BJ (cell line): ENCODE measurements around the gene DGKZ. TPM values are rescaled to one million over a fixed set of nuclear protein-coding genes. Genes with fewer than 3 reads are reported as not detected.
"Not testable (repeated sequence)": the region's sequence is repeated elsewhere in the genome, so short reads cannot be mapped to it uniquely, and the experiment has no call there.

Experiments used
- CTCF ChIA-PET: fragments of 350-600 bp; formaldehyde crosslinking; extraction: SDS; loops from one replicate; lab custom pipeline; 2021; ENCODE audit warnings: antibody characterized with exemption, inconsistent platforms; lab: Yijun Ruan, JAX
- POLR2A ChIA-PET: fragments of 300-600 bp; sonication (Branson Sonifier 250); formaldehyde crosslinking; extraction: SDS; loops from one replicate; lab custom pipeline; 2021; ENCODE audit warnings: antibody characterized with exemption; lab: Charles Lee
- DNase-seq: peaks from one replicate; pipeline ENCODE4 v3.0.0-alpha.2; 2011; ENCODE audit warnings: low read depth
- H3K27me3 ChIP-seq: 2 replicates; pipeline ENCODE4 v1.6.0; 2011; ENCODE audit warnings: low read length; ENCODE audit not compliant: control insufficient read depth, insufficient read depth
- H3K36me3 ChIP-seq: 2 replicates; pipeline ENCODE4 v1.5.1; 2011; ENCODE audit warnings: low read length; ENCODE audit not compliant: control insufficient read depth, insufficient read depth
- H3K4me3 ChIP-seq: 2 replicates; pipeline ENCODE4 v1.5.1; 2011; ENCODE audit warnings: low read depth, mild to moderate bottlenecking, control low read depth, low read length
- CTCF ChIP-seq: IDR thresholded peaks from 2 replicates; pipeline ENCODE4 v1.5.1; 2011; ENCODE audit warnings: low read depth, mild to moderate bottlenecking, control low read depth, inconsistent platforms, low read length, moderate library complexity; ENCODE audit not compliant: insufficient read depth
- polyA plus RNA-seq: library from polyadenylated mRNA; depleted of rRNA; stranded (reverse); fragments of >200 nt; gene quantifications from 2 replicates; pipeline ENCODE4 v1.2.3, GENCODE V29; 2011

Gene DGKZ
- polyA plus RNA-seq, 1 experiment: 31.7 TPM

- H3K27me3 ChIP-seq: no peaks in the 10 kb centered on the region
- ChIA-PET POLR2A (no interaction called here), CTCF (interaction anchor here (1.2 to 3.0 kb wide), 2 partner anchors 11 to 25 kb away, joined by 4 to 10 read pairs; partner anchors contain the start of gene CREB3L1)
- H3K36me3 ChIP-seq: peaks cover 27% of the 10 kb centered on the region
- no peak overlapping the region for H3K4me3 ChIP-seq
- no peak for DNase-seq
- no peak for TF ChIP-seq CTCF
These were observed 44.4 kb upstream of the DGKZ start for GRCh38 chr11:46302866-46303265.

GRCh38 chr11:46304036-46304435, 43.2 kb upstream of the DGKZ start:
- peaks cover 32% of the 10 kb centered on the region for H3K36me3 ChIP-seq
- H3K27me3 ChIP-seq, DNase-seq, H3K4me3 ChIP-seq, POLR2A ChIA-PET: not testable (repeated sequence)
- CTCF ChIA-PET: interaction anchor here (0.7 to 18.7 kb wide), 4 partner anchors 10 to 65 kb away, joined by 3 to 341 read pairs (median 8); no protein-coding TSS in a partner anchor

- DNase-seq: no peak
- no peak for TF ChIP-seq CTCF
- CTCF ChIA-PET: interaction anchor here (0.7 to 18.7 kb wide), 5 partner anchors 9 to 66 kb away, joined by 3 to 341 read pairs (median 5); no protein-coding TSS in a partner anchor
- Histone ChIP-seq H3K36me3 (peaks cover 37% of the 10 kb centered on the region), H3K27me3 (no peaks in the 10 kb centered on the region), H3K4me3 (no peak overlapping the region)
- POLR2A ChIA-PET: no interaction called here
These were observed 42.6 kb upstream of the DGKZ start for GRCh38 chr11:46304605-46305179.

- ChIA-PET POLR2A (no interaction called here), CTCF (interaction anchor here (0.8 to 18.7 kb wide), 4 partner anchors 10 to 66 kb away, joined by 3 to 341 read pairs (median 62); partner anchors contain the start of gene CREB3L1)
- Histone ChIP-seq H3K4me3 (no peak overlapping the region), H3K27me3 (no peaks in the 10 kb centered on the region), H3K36me3 (peaks cover 34% of the 10 kb centered on the region)
- TF ChIP-seq CTCF: no peak
- DNase-seq: no peak
These were observed 42.0 kb upstream of the DGKZ start for GRCh38 chr11:46305295-46305694.

GRCh38 chr11:46306296-46306853, 40.9 kb upstream of the DGKZ start:
- POLR2A ChIA-PET: interaction anchor here (0.7 kb wide), 1 partner anchor 63 kb away, joined by 3 read pairs; no protein-coding TSS in a partner anchor
- peaks cover 42% of the 10 kb centered on the region for H3K36me3 ChIP-seq
- TF ChIP-seq CTCF: no peak

More at GRCh38 chr11:46306296-46306853, 40.9 kb upstream of the DGKZ start:
- Histone ChIP-seq H3K27me3 (no peaks in the 10 kb centered on the region), H3K4me3 (no peak overlapping the region)
- DNase-seq: no peak
- CTCF ChIA-PET: interaction anchor here (0.7 to 18.7 kb wide), 9 partner anchors 9 to 433 kb away, joined by 3 to 341 read pairs (median 6); partner anchors contain the start of gene CREB3L1
